Measurements from ENCODE around the gene NRCAM.

Gene NRCAM

GRCh38 chr7:108457871-108458270 lies 1.6 kb upstream of the NRCAM start:
- no peak for DNase-seq

DNA sequence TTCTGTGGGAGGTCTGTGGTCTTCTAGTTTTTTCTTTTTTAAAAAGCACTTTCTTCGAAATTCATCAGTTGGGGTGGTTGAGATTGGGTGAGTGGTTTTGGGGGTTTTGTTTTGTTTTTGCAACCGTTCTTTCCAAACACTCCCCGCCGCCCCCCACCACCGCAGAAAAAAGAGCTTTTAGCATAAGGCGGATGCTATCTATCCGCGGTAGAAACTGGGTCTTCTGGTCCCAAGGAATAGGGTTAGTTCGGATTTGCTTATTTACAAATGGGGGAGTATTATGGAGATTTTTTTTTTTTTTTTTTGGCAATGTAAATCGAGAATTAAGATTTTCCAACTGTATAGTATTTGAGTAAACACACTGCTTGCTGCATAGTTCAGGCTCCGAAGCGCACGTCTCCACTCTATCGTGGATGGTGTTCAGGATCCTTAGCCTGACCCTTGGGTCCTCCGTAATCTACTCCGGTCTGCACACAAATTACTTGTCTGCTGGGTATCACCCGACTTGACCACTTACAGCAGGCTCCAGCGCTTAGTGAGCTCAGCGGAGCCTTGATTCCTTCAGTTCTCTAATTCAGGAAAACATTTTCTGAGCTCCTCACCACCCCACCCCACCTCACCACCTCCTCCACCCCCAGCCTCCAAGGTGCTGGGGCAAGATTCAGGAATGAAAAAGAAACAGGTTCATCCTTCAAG lies 757 bp upstream of the NRCAM start:
- DNase-seq: no peak

DNA sequence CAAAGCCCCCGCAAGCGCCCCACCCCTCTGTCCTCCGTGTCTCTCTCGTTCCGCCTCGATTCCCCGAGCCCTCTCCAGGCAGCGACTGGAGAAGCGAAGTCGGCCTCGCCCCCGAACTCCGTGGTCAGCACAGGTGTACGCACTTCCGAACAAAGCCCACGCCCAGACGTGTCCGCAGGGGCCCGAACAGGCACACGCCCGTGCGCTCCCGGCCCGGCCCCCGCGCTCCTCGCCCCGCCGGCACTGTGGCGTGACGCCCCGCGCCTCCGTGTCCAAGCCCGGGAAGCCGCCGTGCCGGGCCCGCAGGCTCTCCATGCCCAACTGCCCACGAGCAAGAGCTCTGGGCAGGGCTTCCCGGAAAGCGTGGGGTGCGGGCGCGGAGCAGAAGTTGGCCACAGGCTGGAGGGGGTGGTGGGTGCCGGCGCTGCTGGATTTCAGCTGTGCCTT lies 662 bp downstream of the NRCAM start:
- DNase-seq: peak; percentile 80

DNA sequence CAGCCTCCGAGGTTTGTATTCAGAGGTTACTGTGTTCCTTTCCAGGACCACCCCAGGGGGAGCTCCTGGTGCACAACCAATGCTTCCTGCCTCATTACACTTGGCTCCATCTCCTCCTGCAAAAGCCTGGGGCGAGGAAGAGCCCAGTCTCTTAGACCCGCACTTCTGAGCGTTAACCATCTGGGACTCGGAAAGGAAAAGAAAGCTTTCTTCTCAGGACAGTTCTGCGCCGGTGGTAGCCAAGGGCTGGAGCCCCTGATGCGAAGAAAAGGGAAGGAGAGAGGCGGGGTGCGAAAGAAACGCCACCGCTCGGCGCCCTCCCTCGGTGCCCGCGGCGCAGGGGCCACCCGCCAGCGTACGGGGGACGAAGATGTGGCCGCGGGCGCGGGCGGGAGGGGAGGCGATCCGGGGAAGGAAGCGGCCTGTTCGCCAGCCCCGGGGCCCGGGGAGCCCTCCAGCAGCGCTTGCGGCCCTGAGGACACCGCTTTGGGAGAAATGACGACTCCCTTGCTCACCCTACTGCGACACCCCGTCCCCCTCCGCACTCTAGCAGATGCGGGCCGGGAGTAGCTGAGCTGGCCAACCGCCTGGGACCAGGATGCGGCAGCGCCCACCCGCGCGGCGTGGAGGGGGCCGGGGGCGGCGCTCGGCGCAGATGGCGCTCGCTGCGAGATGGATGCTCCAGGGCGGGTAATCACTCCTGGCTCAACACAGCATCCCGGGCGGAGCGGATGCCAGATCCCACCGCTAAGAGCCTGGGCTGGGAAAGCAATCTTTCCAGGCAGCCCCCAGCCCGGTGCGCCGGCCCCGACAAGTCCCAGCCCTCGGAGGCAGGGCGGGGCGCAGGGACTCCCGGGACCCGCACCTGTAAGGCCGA lies 1.3 kb downstream of the NRCAM start:
- DNase-seq: peak; percentile 80

DNA sequence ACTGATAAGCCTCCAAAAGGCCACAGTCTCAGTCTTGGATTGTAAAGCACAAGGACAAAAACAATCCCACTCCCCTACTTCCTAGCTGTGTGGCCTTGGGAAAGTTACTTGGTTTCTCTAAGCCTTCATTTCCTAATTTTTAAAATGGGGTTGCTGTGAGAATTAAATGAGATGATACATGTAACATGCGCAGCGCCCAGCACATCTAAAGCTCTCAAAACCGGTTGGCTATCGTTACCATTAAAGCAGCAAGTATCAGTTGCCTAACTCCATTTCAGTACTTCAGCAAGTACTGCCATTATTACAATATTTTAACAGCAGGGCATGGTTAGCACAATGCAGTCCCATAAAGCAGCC lies 1.9 kb downstream of the NRCAM start:
- no peak for DNase-seq

DNA sequence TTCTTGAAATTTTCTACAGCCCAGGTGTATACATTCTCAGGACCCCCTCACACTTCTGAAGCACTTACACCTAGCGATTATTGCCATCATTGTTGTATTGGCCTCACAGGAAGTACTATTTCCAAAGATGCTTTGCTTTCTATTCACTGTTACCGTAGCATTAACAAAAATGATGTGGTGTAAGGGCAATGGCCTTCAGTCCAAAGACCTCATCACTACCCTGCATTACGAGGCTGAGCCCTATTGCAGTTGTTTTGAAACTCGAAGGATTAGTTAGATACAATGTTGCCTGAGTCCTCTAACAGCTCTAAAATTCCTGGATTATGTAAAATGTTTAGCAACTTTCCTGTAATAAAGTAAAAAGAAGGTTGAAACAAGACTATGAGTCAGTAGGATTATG lies 2.9 kb downstream of the NRCAM start:
- DNase-seq: no peak

GRCh38 chr7:108452707-108453106 lies 3.5 kb downstream of the NRCAM start:
- DNase-seq: peak; percentile 20

- no peak for DNase-seq
Observed at GRCh38 chr7:108451296-108451848, 4.9 kb downstream of the NRCAM start.

- no peak for DNase-seq
Observed at GRCh38 chr7:108450160-108450559, 6.1 kb downstream of the NRCAM start.

DNA sequence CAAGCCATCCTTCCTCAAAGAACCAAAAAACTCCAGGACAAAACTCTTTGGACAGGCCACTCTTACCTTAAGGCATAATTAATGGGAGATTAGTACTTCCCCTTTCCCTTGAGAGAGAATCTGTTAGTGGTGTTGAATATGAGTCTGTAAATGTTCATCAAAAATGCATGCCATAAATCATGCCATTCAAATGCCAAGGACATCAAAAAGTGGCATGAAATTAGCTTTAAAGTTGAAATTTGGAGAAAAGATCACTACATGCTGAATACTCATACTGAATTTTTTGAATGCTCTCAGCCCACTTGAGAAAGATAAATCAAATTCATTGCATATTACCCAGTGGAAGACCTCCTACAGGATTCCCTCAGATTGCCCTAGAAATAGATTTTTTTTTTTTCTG lies 6.7 kb downstream of the NRCAM start:
- DNase-seq: no peak

DNA sequence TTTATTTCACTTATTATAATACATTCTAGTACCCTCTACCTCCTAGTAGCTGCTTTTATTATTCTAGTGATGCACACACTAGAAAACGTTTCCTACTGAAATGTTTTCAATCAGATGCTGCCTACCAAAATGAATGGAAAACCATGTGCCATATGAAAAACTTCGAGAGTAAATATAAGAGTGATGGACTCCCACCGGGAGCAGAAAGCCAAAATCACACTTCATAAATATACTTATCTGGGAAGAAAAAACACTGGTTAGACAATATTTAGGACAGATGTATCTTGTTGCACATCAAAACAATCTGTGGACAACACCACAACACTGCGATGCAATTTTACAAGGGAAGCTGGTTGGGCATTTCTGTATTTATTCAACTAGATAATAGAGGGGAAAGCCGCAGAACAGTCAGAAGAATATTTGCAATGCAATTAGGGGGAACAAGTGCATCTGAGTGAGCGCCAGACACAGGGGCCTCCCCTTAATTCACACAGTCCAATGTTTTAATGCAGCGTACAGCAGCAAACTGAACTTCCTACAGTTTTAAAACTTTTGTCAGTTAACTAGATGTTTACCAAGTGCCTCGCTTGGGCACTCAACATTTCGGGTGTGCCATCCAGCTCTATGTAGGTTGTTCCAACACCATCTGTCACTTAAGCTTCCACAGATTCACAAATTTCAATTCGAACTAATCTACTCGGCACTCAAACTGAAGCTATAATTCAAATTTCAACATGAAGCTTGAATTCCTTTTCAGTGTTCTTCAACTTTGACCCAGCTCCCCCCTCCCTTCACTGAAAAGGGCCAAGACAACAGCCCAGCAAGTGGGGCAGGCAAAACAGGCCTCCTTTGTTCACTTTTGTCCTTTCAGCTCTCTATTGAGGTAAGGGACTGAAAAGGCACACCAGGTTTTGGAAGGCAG lies 7.4 kb downstream of the NRCAM start:
- peak; percentile 68 for DNase-seq

DNA sequence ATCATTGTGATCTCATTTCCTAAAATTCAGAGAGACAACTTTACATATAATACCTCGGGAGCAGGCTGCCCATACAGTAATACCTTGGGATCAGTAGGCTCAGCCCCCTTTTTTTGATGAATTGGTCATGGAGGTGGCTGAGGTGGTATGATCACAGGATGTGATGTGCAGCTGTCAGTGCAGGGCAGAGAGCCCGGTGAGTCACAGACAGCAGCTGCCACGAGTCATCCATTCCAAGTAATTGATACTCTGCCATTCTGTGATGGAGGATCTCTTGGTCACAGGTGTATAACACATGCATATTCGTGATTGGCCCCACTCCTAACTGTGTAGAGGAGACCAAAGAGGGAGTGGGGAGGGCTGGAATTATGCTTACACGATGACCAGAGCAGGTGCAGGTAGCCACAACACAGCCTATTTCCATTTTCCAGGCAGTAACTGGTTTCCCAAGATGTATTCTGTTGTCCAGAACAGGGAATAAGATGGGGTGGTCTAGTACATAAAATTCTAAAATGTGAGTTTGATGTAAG lies 14.1 kb downstream of the NRCAM start:
- DNase-seq: peak; percentile 86

- no peak for DNase-seq
Observed at GRCh38 chr7:108441392-108441955, 14.8 kb downstream of the NRCAM start.

GRCh38 chr7:108440613-108441012 lies 15.6 kb downstream of the NRCAM start:
- no peak for DNase-seq

- DNase-seq: no peak
Observed at GRCh38 chr7:108436906-108437305, 19.3 kb downstream of the NRCAM start.

GRCh38 chr7:108434010-108434409 lies 22.2 kb downstream of the NRCAM start:
- DNase-seq: peak; percentile 59

- no peak for DNase-seq
Observed at GRCh38 chr7:108431099-108431498, 25.1 kb downstream of the NRCAM start.

- no peak for DNase-seq
Observed at GRCh38 chr7:108430664-108431063, 25.6 kb downstream of the NRCAM start.

GRCh38 chr7:108427766-108428165 lies 28.5 kb downstream of the NRCAM start:
- no peak for DNase-seq

DNA sequence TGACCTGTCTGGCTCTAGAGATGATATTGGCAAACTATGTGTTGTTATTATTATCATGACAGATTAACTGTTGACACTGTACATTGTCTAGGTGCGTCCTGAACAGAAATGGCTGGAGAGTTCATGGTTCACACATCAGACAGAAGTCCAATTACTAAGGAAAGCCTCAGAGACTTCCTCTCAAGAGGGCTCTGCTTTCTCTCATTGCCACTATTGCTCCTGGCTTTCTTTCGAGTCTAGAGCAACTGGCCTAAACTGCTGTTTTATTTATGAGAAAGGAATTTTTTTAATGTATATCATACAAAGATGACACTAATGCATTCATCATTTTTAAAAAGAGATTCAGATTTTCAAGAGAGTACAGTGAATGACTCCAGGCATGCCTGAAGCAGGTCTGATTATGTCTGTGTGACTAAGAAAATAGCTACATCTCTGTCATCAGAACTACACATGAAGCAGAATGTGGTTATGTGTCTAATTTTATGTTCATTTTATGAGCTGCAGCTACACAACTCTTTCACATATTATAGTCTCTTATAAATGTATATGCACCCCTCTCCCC lies 30.4 kb downstream of the NRCAM start:
- DNase-seq: no peak

DNA sequence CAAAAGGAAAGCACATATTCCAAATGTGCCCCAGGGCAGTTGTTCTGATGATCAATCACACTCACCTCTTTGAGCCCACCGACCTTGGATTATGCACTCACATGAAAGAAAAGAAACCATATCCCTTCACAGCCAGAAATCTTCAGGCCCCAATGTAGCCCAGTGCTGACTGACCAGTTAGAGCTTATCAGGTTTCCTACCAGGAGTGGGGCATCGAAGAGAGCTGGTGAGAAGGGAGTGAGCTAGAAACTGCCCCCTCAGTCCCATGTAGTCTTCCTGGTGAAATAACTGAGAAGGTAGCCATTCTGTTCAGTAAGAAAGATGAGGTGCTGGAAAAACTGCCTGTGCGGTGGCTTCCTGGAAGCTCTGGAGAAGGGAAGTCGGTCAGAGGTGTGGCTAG lies 32.2 kb downstream of the NRCAM start:
- no peak for DNase-seq

All from NCI-H146 (cell line).